Fibroblast of lung (primary cell): Measurements from ENCODE around the gene NECAP2. TPM values are rescaled to one million over a fixed set of nuclear protein-coding genes. Genes with fewer than 3 reads are reported as not detected.
"Not testable (repeated sequence)": the region's sequence is repeated elsewhere in the genome, so short reads cannot be mapped to it uniquely, and the experiment has no call there.

Experiments used
- DNase-seq, 2 donors: peaks; one replicate each; pipeline versions ENCODE4 v3.0.0 to v3.0.0-alpha.2; 2010; ENCODE audit warnings: low read depth in 2 of 2
- H2AFZ ChIP-seq: 2 replicates; pipeline ENCODE4 v1.5.1; 2012; ENCODE audit warnings: low read length, control low read depth, inconsistent platforms
- H3K27ac ChIP-seq: 2 replicates; pipeline ENCODE4 v1.5.1; 2011; ENCODE audit warnings: low read length, control low read depth; ENCODE audit not compliant: insufficient read depth
- H3K27me3 ChIP-seq: 2 replicates; pipeline ENCODE4 v1.5.1; 2011; ENCODE audit warnings: mild to moderate bottlenecking, low read length; ENCODE audit not compliant: control insufficient read depth, insufficient read depth
- H3K36me3 ChIP-seq: 2 replicates; pipeline ENCODE4 v1.5.1; 2011; ENCODE audit warnings: low read length; ENCODE audit not compliant: control insufficient read depth, insufficient read depth
- H3K4me1 ChIP-seq: 2 replicates; pipeline ENCODE4 v1.5.1; 2011; ENCODE audit warnings: low read length; ENCODE audit not compliant: control insufficient read depth, insufficient read depth; ENCODE audit errors: extremely low read depth
- H3K4me2 ChIP-seq: 2 replicates; pipeline ENCODE4 v1.5.1; 2011; ENCODE audit warnings: low read length, control low read depth; ENCODE audit not compliant: insufficient read depth; ENCODE audit errors: extremely low read depth
- H3K4me3 ChIP-seq, 4 experiments: fragments of 200-600 bp in 1 of 4; sonication (generic) in 1 of 4; replicated peaks in 1 of 4; 2 replicates each; pipeline ENCODE4 v1.5.1; 2011 to 2016; ENCODE audit warnings: low read length in 4 of 4, low read depth in 3 of 4, mild to moderate bottlenecking in 3 of 4, control low read depth in 2 of 4, inconsistent platforms in 1 of 4, mixed read lengths in 1 of 4; ENCODE audit not compliant: insufficient read depth in 1 of 4; ENCODE audit errors: control extremely low read depth in 1 of 4
- H3K79me2 ChIP-seq: 2 replicates; pipeline ENCODE4 v1.5.1; 2012; ENCODE audit warnings: mild to moderate bottlenecking, low read length, inconsistent platforms; ENCODE audit not compliant: control insufficient read depth, insufficient read depth
- H3K9ac ChIP-seq: 2 replicates; pipeline ENCODE4 v1.5.1; 2011; ENCODE audit warnings: mild to moderate bottlenecking, low read length, control low read depth; ENCODE audit not compliant: insufficient read depth
- H3K9me3 ChIP-seq: 2 replicates; pipeline ENCODE4 v1.5.1; 2012; ENCODE audit warnings: low read depth, low read length; ENCODE audit not compliant: control insufficient read depth, insufficient read depth
- H4K20me1 ChIP-seq: 2 replicates; pipeline ENCODE4 v1.5.1; 2011; ENCODE audit warnings: low read length; ENCODE audit not compliant: control insufficient read depth, insufficient read depth; ENCODE audit errors: extremely low read depth
- CTCF ChIP-seq, 2 donors: IDR thresholded peaks in 1 of 2; conservative IDR thresholded peaks in 1 of 2; 1 replicate in 1 of 2; 2 replicates in 1 of 2; pipeline ENCODE4 v1.5.1; 2011 to 2012; ENCODE audit warnings: low read length in 2 of 2, control low read depth in 1 of 2, inconsistent platforms in 1 of 2, low read depth in 1 of 2, mild to moderate bottlenecking in 1 of 2
- EZH2 ChIP-seq: IDR thresholded peaks from 2 replicates; pipeline ENCODE4 v1.5.1; 2012; ENCODE audit warnings: low read length, control low read depth, mild to moderate bottlenecking; ENCODE audit errors: missing control alignments
- polyA plus RNA-seq, 2 donors: library from polyadenylated mRNA; depleted of rRNA in 1 of 2; stranded (reverse) in 1 of 2; unstranded in 1 of 2; fragments of >200 nt; gene quantifications; 2 replicates each; pipeline ENCODE4 v1.2.1, GENCODE V29; 2011 to 2012; ENCODE audit warnings: missing spikeins in 1 of 2
- total RNA-seq: library from RNA; depleted of rRNA; stranded (reverse); fragments of >200 nt; gene quantifications from 2 replicates; pipeline ENCODE4 v1.2.1, GENCODE V29; 2014

Gene NECAP2
- total and polyA plus RNA-seq, 2 donors (not counting 1 experiment from before 2014, with no cell fraction given), result 83.9 to 97.0 TPM

GRCh38 chr1:16484931-16485330 lies 44.4 kb downstream of the NECAP2 start:
- Histone ChIP-seq H3K9ac (no peak overlapping the region), H3K9me3 (no peaks in the 10 kb centered on the region), H3K4me1 (no peaks in the 10 kb centered on the region), H4K20me1 (no peaks in the 10 kb centered on the region), H3K4me2 (no peak overlapping the region), H3K79me2 (no peaks in the 10 kb centered on the region), H2AFZ (no peak overlapping the region), H3K36me3 (peaks cover 6% of the 10 kb centered on the region), H3K27ac (no peak overlapping the region), H3K4me3 (no peak overlapping the region), H3K27me3 (no peaks in the 10 kb centered on the region)
- no peak for DNase-seq
- TF ChIP-seq EZH2, result no peak
- TF ChIP-seq CTCF (conservative IDR thresholded peaks at IDR 0.05 in 1 of 2, IDR thresholded peaks at IDR 0.05 in 1 of 2; ENCODE audit: low read depth in 1 of 2, low read length in 2 of 2), result no peak

GRCh38 chr1:16486316-16486715 lies 45.8 kb downstream of the NECAP2 start:
- DNase-seq, H3K4me1 ChIP-seq, H3K27ac ChIP-seq, H3K27me3 ChIP-seq, H3K79me2 ChIP-seq, H3K4me3 ChIP-seq, H3K4me2 ChIP-seq, H2AFZ ChIP-seq, H3K9ac ChIP-seq, H3K36me3 ChIP-seq, H4K20me1 ChIP-seq, H3K9me3 ChIP-seq: not testable (repeated sequence)

GRCh38 chr1:16487011-16487410 lies 46.5 kb downstream of the NECAP2 start:
- H3K9ac ChIP-seq, DNase-seq, H3K27me3 ChIP-seq, H3K4me1 ChIP-seq, H2AFZ ChIP-seq, H3K4me3 ChIP-seq, H4K20me1 ChIP-seq, H3K27ac ChIP-seq, H3K4me2 ChIP-seq, H3K9me3 ChIP-seq, H3K36me3 ChIP-seq, H3K79me2 ChIP-seq: not testable (repeated sequence)

- not testable (repeated sequence) for H3K9ac ChIP-seq, H3K36me3 ChIP-seq, H3K27me3 ChIP-seq, H3K4me3 ChIP-seq, H3K79me2 ChIP-seq, H3K27ac ChIP-seq, H3K4me1 ChIP-seq, H2AFZ ChIP-seq, H3K4me2 ChIP-seq, DNase-seq, H3K9me3 ChIP-seq, H4K20me1 ChIP-seq
Observed at GRCh38 chr1:16489195-16489880, 48.8 kb downstream of the NECAP2 start.
